Liver (tissue), 9 donors: ENCODE results near the gene ABCA13. TPM values are rescaled to one million over a fixed set of nuclear protein-coding genes. Genes with fewer than 3 reads are reported as not detected.

ENCODE experiments used
- DNase-seq: peaks from one replicate; pipeline ENCODE4 v3.0.0-alpha.2; 2017; ENCODE audit warnings: low spot score
- H3K27ac ChIP-seq, 2 donors: one replicate each; pipeline ENCODE4 v1.7.0; 2013; ENCODE audit warnings: inconsistent platforms in 2 of 2, low read length in 2 of 2, control low read depth in 1 of 2, low read depth in 1 of 2, mild to moderate bottlenecking in 1 of 2
- H3K27me3 ChIP-seq, 4 donors: one replicate each; pipeline versions ENCODE4 v1.6.1 to v1.7.0; 2013; ENCODE audit warnings: low read length in 3 of 4, inconsistent platforms in 1 of 4, mild to moderate bottlenecking in 1 of 4, moderate library complexity in 1 of 4; ENCODE audit not compliant: control insufficient read depth in 4 of 4, insufficient read depth in 4 of 4
- H3K36me3 ChIP-seq, 4 donors: one replicate each; pipeline versions ENCODE4 v1.6.1 to v1.7.0; 2013; ENCODE audit warnings: low read length in 3 of 4, mild to moderate bottlenecking in 3 of 4, low read depth in 1 of 4, moderate library complexity in 1 of 4; ENCODE audit not compliant: control insufficient read depth in 4 of 4, insufficient read depth in 3 of 4
- H3K4me1 ChIP-seq, 4 donors: one replicate each; pipeline versions ENCODE4 v1.6.1 to v1.7.0; 2013; ENCODE audit warnings: low read length in 3 of 4, mild to moderate bottlenecking in 3 of 4, moderate library complexity in 1 of 4; ENCODE audit not compliant: control insufficient read depth in 4 of 4, insufficient read depth in 4 of 4
- H3K4me3 ChIP-seq, 3 donors: one replicate each; pipeline versions ENCODE4 v1.6.1 to v1.7.0; 2013; ENCODE audit warnings: low read length in 3 of 3, control low read depth in 1 of 3, low read depth in 1 of 3, mild to moderate bottlenecking in 1 of 3
- H3K9ac ChIP-seq, 2 donors: one replicate each; pipeline ENCODE4 v1.7.0; 2013; ENCODE audit warnings: low read length in 2 of 2, mild to moderate bottlenecking in 2 of 2, moderate library complexity in 2 of 2, control low read depth in 1 of 2, low read depth in 1 of 2
- H3K9me3 ChIP-seq, 4 donors: one replicate each; pipeline versions ENCODE4 v1.6.1 to v1.7.0; 2013; ENCODE audit warnings: low read length in 3 of 4; ENCODE audit not compliant: control insufficient read depth in 4 of 4
- EGR1 ChIP-seq, 2 donors: IDR thresholded peaks; 2 replicates each; pipeline ENCODE4 v1.6.1; 2016 to 2018; ENCODE audit warnings: antibody characterized with exemption in 2 of 2, low read depth in 2 of 2
- FOXA1 ChIP-seq: IDR thresholded peaks from 2 replicates; pipeline ENCODE4 v1.6.1; 2016; ENCODE audit warnings: antibody characterized with exemption
- FOXA2 ChIP-seq: IDR thresholded peaks from 2 replicates; pipeline ENCODE4 v1.6.1; 2016; ENCODE audit warnings: antibody characterized with exemption
- HNF4A ChIP-seq, 2 donors: conservative IDR thresholded peaks; 2 replicates each; pipeline ENCODE4 v1.6.1; 2016; ENCODE audit warnings: antibody characterized with exemption in 2 of 2, mild to moderate bottlenecking in 2 of 2
- HNF4G ChIP-seq: IDR thresholded peaks from 2 replicates; pipeline ENCODE4 v1.6.1; 2016; ENCODE audit warnings: antibody characterized with exemption
- JUND ChIP-seq, 2 donors: IDR thresholded peaks; 2 replicates each; pipeline ENCODE4 v1.6.1; 2016; ENCODE audit warnings: antibody characterized with exemption in 2 of 2
- NR2F2 ChIP-seq: IDR thresholded peaks from 2 replicates; pipeline ENCODE4 v1.6.1; 2016; ENCODE audit warnings: antibody characterized with exemption
- RAD21 ChIP-seq, 2 donors: IDR thresholded peaks; 2 replicates each; pipeline ENCODE4 v1.6.1; 2016; ENCODE audit warnings: antibody characterized with exemption in 2 of 2, mild to moderate bottlenecking in 2 of 2
- RXRA ChIP-seq, 2 donors: IDR thresholded peaks; 2 replicates each; pipeline ENCODE4 v1.6.1; 2017 to 2018; ENCODE audit warnings: antibody characterized with exemption in 2 of 2, mild to moderate bottlenecking in 1 of 2
- SP1 ChIP-seq: IDR thresholded peaks from 2 replicates; pipeline ENCODE4 v1.6.1; 2018; ENCODE audit warnings: antibody characterized with exemption, mild to moderate bottlenecking
- TAF1 ChIP-seq: conservative IDR thresholded peaks from 2 replicates; pipeline ENCODE4 v1.6.1; 2016; ENCODE audit warnings: antibody characterized with exemption, mild to moderate bottlenecking
- WGBS: extraction: QIAGEN DNeasy Blood & Tissue Kit; methylation state at CpG from one replicate; pipeline ENCODE4 v1.1.7; 2013; 5-methylcytosine and 5-hydroxymethylcytosine counted together
- polyA plus RNA-seq, 2 donors: library from polyadenylated mRNA; stranded (reverse) in 1 of 2; unstranded in 1 of 2; fragments of 200-250 nt in 1 of 2; fragments of >200 nt in 1 of 2; fragmentation: Nextera tagmentation in 1 of 2; extraction: Ambion mirVana in 1 of 2; gene quantifications; one replicate each; pipeline versions ENCODE4 v1.2.1 to v1.2.3, GENCODE V29; 2013 to 2015
- total RNA-seq, 2 donors: library from RNA; depleted of rRNA; stranded (reverse); fragments of >200 nt; gene quantifications; one replicate each; pipeline ENCODE4 v1.2.3, GENCODE V29; 2014
- TF ChIP-seq, protein P1 (sequence below): IDR thresholded peaks from 2 replicates; pipeline ENCODE4 v1.6.1; 2016; ENCODE audit warnings: antibody characterized with exemption
- TF ChIP-seq, protein P2 (sequence below): IDR thresholded peaks from 2 replicates; pipeline ENCODE4 v1.6.1; 2016; ENCODE audit warnings: antibody characterized with exemption, mild to moderate bottlenecking
- TF ChIP-seq, protein P3 (sequence below): fragments of 150-350 bp; IDR thresholded peaks from 2 replicates; pipeline ENCODE4 v1.5.1; 2017; ENCODE audit warnings: improper control_type of control experiment, low read depth, low read length; ENCODE audit not compliant: missing input control
- donor health status: healthy.
- donor health status: healthy.
- donor health status: healthy.
- donor health status: healthy.
- donor health status: healthy.

ABCA13 gene
- total and polyA plus RNA-seq, 4 donors = 0.22 to 1.0 (median 0.66) TPM

DNA sequence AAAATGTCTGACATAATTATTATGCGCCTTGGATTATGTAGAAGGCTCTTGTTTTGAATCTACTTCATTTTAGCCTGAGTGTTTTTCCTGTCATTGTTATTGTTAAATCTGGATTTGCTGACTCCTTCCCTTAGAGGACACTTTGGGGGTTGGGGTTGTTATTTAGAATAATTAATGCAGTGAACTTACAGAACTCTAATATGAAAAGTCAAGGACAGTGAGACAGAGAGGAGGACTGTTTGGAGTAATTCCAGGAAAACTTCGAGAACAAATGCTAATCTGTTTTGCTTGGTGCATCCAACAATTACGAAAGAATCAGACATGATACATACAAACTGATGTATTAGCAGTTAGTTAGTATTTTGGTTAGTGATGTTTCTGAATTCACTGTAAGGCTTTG lies 146.1 kb downstream of the ABCA13 start:
- Histone ChIP-seq H3K4me1 (no peaks in the 10 kb centered on the region), H3K4me3 (no peak overlapping the region), H3K9me3 (no peaks in the 10 kb centered on the region), H3K27ac (no peak overlapping the region), H3K27me3 (no peaks in the 10 kb centered on the region), H3K9ac (no peak overlapping the region), H3K36me3 (no peaks in the 10 kb centered on the region)
- no peak for DNase-seq
- 72% methylated on average over 3 of the region's 3 CpGs for WGBS
- TF ChIP-seq RAD21 (IDR thresholded peaks at IDR 0.05) (no peak), HNF4A (conservative IDR thresholded peaks at IDR 0.05) (no peak), TAF1 (no peak), JUND (IDR thresholded peaks at IDR 0.05) (no peak), RXRA (IDR thresholded peaks at IDR 0.05) (no peak), NR2F2 (no peak), FOXA1 (no peak), EGR1 (IDR thresholded peaks at IDR 0.05; ENCODE audit: low read depth in 2 of 2) (no peak), SP1 (no peak), HNF4G (no peak), FOXA2 (no peak)
- TF ChIP-seq, protein P1, sequence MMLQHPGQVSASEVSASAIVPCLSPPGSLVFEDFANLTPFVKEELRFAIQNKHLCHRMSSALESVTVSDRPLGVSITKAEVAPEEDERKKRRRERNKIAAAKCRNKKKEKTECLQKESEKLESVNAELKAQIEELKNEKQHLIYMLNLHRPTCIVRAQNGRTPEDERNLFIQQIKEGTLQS = no peak
- TF ChIP-seq, protein P2, sequence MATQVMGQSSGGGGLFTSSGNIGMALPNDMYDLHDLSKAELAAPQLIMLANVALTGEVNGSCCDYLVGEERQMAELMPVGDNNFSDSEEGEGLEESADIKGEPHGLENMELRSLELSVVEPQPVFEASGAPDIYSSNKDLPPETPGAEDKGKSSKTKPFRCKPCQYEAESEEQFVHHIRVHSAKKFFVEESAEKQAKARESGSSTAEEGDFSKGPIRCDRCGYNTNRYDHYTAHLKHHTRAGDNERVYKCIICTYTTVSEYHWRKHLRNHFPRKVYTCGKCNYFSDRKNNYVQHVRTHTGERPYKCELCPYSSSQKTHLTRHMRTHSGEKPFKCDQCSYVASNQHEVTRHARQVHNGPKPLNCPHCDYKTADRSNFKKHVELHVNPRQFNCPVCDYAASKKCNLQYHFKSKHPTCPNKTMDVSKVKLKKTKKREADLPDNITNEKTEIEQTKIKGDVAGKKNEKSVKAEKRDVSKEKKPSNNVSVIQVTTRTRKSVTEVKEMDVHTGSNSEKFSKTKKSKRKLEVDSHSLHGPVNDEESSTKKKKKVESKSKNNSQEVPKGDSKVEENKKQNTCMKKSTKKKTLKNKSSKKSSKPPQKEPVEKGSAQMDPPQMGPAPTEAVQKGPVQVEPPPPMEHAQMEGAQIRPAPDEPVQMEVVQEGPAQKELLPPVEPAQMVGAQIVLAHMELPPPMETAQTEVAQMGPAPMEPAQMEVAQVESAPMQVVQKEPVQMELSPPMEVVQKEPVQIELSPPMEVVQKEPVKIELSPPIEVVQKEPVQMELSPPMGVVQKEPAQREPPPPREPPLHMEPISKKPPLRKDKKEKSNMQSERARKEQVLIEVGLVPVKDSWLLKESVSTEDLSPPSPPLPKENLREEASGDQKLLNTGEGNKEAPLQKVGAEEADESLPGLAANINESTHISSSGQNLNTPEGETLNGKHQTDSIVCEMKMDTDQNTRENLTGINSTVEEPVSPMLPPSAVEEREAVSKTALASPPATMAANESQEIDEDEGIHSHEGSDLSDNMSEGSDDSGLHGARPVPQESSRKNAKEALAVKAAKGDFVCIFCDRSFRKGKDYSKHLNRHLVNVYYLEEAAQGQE = no peak
- TF ChIP-seq, protein P3, sequence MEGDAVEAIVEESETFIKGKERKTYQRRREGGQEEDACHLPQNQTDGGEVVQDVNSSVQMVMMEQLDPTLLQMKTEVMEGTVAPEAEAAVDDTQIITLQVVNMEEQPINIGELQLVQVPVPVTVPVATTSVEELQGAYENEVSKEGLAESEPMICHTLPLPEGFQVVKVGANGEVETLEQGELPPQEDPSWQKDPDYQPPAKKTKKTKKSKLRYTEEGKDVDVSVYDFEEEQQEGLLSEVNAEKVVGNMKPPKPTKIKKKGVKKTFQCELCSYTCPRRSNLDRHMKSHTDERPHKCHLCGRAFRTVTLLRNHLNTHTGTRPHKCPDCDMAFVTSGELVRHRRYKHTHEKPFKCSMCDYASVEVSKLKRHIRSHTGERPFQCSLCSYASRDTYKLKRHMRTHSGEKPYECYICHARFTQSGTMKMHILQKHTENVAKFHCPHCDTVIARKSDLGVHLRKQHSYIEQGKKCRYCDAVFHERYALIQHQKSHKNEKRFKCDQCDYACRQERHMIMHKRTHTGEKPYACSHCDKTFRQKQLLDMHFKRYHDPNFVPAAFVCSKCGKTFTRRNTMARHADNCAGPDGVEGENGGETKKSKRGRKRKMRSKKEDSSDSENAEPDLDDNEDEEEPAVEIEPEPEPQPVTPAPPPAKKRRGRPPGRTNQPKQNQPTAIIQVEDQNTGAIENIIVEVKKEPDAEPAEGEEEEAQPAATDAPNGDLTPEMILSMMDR = no peak

DNA sequence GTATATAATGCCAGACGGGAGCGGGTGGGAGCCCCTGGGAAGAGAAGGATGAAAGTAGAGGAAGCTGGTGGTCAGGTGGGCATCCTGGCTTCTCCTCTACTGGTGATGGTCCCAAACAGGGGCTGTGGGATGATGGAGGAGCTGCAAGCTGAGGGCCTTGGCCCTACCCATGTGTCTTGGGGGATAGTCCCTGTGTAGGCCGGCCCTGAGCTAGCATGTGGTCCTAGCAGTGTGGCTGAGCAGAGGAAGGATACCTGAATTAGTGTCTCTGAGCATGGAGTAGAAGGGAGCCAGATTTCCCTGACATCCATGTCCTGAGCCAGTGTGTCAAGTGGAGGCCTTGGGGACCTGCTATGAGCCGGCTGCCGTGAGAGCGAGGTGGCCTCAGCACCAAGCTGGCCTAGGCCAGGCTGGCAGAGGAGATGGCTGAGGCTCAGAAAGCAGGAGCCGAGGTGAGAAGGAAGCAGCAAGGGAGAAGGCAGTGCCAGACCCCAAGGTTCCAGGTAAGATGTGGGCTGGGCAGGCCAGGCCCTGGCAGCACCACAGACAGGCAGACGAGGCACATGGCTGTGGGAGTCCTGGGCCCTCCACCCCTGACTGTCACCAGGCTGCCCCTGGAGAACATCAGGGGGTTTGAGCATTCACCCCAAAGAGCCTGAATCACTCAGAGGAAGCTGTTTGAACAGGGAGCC lies 150.2 kb downstream of the ABCA13 start:
- 88% methylated on average over 8 of the region's 8 CpGs for WGBS
- no peaks in the 10 kb centered on the region for H3K36me3 ChIP-seq
- TF ChIP-seq JUND (IDR thresholded peaks at IDR 0.05) = no peak
- TF ChIP-seq RAD21 (IDR thresholded peaks at IDR 0.05) = no peak

More for the DNA sequence above, 150.2 kb downstream of the ABCA13 start:
- Histone ChIP-seq H3K27ac (no peak overlapping the region), H3K9me3 (peaks cover 5 to 7% (median 6%) of the 10 kb centered on the region in 4 donors), H3K4me1 (no peaks in the 10 kb centered on the region), H3K9ac (no peak overlapping the region), H3K27me3 (no peaks in the 10 kb centered on the region), H3K4me3 (no peak overlapping the region)
- no peak for DNase-seq
